MG63 (cell line): ENCODE results near the gene SMAD3. TPM values are rescaled to one million over a fixed set of nuclear protein-coding genes. Genes with fewer than 3 reads are reported as not detected.
"Not testable (repeated sequence)": the region's sequence is repeated elsewhere in the genome, so short reads cannot be mapped to it uniquely, and the experiment has no call there.

Source experiments
- DNase-seq: peaks from one replicate; pipeline ENCODE4 v3.0.0-alpha.2; 2020
- H3K27me3 ChIP-seq: fragments of 250-450 bp; sonication (Bioruptor Pico); 2 replicates; pipeline ENCODE4 v1.5.1; 2020; ENCODE audit warnings: mild to moderate bottlenecking, moderate library complexity
- H3K36me3 ChIP-seq: fragments of 250-450 bp; sonication (Bioruptor Pico); 2 replicates; pipeline ENCODE4 v1.5.1; 2020; ENCODE audit warnings: mild to moderate bottlenecking, moderate library complexity
- H3K4me3 ChIP-seq: fragments of 250-450 bp; sonication (Bioruptor Pico); 2 replicates; pipeline ENCODE4 v1.5.1; 2020; ENCODE audit warnings: mild to moderate bottlenecking, moderate library complexity
- H3K9me3 ChIP-seq: fragments of 250-450 bp; sonication (Bioruptor Pico); 2 replicates; pipeline ENCODE4 v1.5.1; 2020; ENCODE audit warnings: mild to moderate bottlenecking, moderate library complexity
- total RNA-seq: library from RNA; depleted of rRNA; stranded (reverse); fragments of >200 nt; shearing (Covaris generic); gene quantifications from 2 replicates; pipeline ENCODE4 v1.2.3, GENCODE V29; 2014; ENCODE audit warnings: low replicate concordance

SMAD3 gene
- total RNA-seq, 1 experiment from 2014 or later, result 38.2 TPM

DNA sequence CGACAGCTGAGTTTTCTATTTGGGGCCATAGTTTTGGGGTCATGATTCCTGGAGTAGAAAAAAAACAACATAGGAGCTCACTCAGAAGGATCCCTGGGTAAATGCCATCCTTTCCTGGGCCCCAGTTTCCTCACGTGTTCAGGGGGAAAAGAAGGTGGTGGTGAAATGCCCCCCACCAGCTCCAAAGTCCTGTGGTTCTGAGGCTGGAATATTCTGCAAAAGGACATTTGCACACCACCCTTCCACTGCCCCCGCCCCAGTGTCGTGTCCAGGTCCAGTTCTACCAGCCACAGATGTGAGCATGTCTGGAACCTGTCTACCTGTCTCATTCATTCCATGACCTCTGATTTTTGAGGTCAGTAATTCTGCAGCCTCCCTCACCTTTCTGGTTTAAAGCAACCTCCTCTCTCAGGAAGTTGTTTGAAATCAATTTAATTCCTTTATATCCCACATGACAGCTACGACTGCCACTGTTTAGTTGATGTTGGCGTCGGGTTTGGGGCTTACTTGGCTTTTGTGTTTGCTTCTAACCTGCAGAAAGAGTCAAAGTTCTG is 82.1 kb downstream of the SMAD3 start:
- no peaks in the 10 kb centered on the region for H3K9me3 ChIP-seq
- no peak for DNase-seq
- H3K36me3 ChIP-seq, result peaks cover 39% of the 10 kb centered on the region
- H3K27me3 ChIP-seq, result no peaks in the 10 kb centered on the region
- H3K4me3 ChIP-seq, result no peak overlapping the region

DNA sequence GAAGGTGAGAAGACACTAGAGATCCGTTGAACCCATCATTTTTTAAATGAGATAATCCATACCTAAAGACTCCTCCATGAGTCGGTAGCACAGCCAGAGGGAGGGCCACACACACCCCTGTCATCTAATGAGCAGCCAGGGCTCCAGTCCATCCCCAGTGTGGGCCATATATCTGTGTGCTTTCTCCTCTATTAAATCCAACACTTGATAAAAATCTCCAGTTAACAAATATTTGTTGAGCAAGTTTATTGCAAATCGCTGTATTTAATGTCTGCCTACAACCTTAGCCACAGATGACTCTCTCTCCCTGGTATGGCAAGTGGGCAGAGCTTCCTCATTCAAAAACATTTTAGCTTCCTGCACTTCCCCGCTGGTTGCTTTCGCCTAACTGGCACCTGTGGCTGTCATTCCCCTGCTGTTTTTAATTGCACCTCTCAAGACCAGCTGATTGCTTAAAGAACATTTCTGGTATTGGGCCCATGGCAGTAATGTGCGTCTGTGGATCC is 82.8 kb downstream of the SMAD3 start:
- H3K27me3 ChIP-seq, result no peaks in the 10 kb centered on the region
- H3K4me3 ChIP-seq, result no peak overlapping the region
- DNase-seq, result peak; percentile 59
- no peaks in the 10 kb centered on the region for H3K9me3 ChIP-seq
- peaks cover 45% of the 10 kb centered on the region for H3K36me3 ChIP-seq

DNA sequence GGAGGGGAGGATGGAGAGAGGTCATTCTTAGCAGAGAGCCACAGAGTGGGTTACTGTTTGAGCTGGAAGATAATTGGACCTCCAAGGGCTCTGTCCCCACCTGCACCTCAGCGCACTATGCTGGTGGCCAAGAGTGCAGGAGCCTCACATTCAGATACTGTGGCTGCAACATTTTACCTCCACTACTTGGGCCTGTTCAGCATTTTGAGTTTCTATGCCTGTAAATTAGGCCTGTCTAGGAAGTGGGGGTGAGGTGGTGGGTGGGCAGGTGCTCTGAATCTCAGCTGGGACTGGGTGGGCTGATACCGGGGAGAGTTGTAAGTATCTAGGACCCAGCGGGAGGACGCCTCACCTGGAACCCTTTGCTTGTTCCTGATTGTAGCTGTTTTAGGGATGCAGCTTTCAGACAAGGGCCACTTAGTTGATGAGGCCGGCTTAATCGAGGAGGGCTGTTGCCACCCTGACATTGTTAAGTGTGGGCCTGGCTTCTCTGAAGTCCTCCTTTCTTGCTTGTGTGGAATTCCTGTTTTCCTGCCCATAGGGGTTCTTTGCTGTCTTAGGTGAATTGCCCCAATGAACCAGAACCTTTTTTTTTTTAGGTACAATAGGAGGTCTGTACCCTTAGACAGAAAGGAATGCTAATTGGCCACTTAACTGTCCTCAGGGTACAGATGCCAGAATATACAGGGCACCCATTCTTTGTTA is 83.8 kb downstream of the SMAD3 start:
- no peak for DNase-seq
- H3K36me3 ChIP-seq, result peaks cover 53% of the 10 kb centered on the region
- H3K27me3 ChIP-seq, result no peaks in the 10 kb centered on the region
- H3K9me3 ChIP-seq, result no peaks in the 10 kb centered on the region
- no peak overlapping the region for H3K4me3 ChIP-seq

DNA sequence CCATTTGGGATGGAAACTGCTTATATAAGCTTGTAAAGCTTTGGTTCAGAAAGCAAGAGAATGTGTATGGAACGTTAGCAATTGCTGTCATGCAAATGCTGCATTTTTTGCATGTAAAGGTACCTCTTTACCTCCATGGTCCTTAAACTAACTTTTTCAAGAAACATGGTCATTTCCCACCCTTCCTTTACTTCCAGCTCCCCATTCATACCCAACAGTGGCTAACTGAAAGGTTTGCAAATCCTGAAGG is 84.3 kb downstream of the SMAD3 start:
- Histone ChIP-seq H3K4me3 (peak overlapping the region; percentile 9), H3K9me3 (no peaks in the 10 kb centered on the region), H3K27me3 (no peaks in the 10 kb centered on the region), H3K36me3 (peaks cover 58% of the 10 kb centered on the region)
- no peak for DNase-seq

DNA sequence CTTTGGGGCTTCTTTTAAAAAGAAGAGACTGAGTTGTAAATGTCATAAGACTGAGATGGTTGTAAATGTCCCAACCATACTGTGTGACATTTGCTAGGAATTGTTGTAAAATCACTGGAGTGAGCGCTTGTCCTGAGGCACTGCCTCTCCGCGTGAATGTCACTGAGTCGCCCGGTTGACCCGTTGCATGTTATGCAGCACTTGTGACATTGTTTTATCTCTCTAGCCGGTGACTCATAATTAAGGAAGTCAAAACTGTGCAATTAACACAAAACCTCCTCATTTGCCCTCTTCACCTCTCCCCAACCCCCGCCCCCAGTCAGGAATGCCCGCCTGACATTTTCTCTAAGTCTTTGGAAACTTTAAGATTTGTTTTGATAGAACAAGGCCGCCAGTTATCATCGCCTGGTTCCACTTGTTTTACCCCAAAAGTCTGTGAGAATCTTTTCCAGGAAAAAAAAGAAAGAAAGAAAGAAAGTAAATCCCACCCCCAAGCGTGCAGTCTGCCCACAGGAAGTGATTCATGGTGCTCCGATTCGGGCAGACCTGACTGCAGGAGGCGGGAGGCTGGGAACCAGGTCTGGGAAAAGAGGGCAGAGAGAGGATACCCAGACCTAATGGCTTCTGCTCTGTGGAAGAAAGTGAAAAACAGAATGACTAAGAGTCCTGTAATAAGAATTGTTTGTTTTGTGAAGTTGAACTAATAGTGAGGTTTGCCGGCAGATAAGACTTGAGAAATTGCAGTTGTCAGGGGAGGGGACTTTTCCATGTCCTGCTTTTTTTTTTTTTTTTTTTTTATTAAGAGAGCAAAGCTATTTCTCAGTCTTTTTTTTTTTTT is 84.8 kb downstream of the SMAD3 start:
- peak; percentile 98 for DNase-seq
- peak overlapping the region; percentile 9 for H3K4me3 ChIP-seq
- no peaks in the 10 kb centered on the region for H3K27me3 ChIP-seq
- peaks cover 60% of the 10 kb centered on the region for H3K36me3 ChIP-seq
- no peaks in the 10 kb centered on the region for H3K9me3 ChIP-seq

DNA sequence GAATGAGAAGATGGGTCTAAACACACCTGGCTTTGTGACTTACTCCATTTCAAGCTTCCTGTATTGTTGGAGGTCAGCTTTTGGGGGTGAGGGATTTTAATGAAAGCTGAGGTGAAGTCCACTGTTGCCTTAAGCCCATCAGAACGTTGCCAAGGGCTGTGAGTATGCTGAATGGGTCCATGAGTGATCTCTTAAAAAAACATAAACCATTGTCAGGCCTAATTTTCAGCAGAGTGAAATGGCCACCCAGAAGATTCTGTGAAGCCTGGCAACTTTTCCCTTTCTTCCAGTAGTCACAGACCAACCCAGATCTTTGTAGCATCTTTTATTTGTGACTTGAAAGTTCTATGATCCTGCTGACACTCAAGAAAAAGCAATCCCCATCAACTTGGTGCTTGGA is 87.0 kb downstream of the SMAD3 start:
- no peak for DNase-seq
- Histone ChIP-seq H3K9me3 (no peaks in the 10 kb centered on the region; the same call in 1 of the 2 replicates), H3K27me3 (no peaks in the 10 kb centered on the region), H3K4me3 (no peak overlapping the region), H3K36me3 (peaks cover 70% of the 10 kb centered on the region)

DNA sequence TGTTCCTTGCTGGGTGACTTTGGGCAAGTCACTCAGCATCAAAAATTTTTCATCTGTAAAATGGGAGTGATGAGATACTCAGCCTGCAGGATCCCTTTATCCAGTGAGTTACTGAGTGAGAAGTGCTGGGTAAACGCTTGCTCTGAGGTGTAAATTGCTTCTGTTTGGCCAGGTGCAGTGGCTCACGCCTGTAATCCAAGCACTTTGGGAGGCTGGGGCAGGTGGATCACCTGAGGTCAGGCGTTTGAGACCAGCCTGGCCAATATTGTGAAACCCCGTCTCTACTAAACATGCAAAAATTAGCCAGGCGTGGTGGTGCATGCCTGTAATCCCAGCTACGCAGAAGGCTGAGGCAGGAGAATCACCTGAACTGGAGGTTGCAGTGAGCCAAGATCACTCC is 87.6 kb downstream of the SMAD3 start:
- not testable (repeated sequence) for H3K9me3 ChIP-seq, H3K27me3 ChIP-seq
- H3K36me3 ChIP-seq, result peaks cover 70% of the 10 kb centered on the region

DNA sequence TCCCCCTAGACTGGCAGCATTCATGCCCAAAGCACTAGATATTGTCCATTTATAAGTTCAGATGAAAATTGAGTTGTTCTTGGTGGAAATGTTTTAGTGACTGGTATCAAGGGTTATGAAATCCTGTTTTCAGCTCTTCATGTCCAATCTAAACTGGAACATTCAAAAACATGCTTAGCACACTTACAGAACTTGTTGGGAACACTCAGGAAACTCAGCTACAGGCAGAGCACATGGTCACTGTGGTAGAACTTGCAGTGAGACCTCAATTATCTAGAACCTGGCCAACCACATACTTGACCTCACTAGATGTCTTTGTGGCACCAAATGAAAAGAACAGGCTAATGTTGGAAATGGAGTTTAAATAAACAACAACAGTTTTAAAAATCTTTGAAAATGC is 88.8 kb downstream of the SMAD3 start:
- H3K36me3 ChIP-seq, result peaks cover 69% of the 10 kb centered on the region
- no peak for DNase-seq
- no peak overlapping the region for H3K4me3 ChIP-seq
- H3K9me3 ChIP-seq, result no peaks in the 10 kb centered on the region; the same call in 1 of the 2 replicates
- no peaks in the 10 kb centered on the region for H3K27me3 ChIP-seq

More for the DNA sequence above, 87.6 kb downstream of the SMAD3 start:
- not testable (repeated sequence) for H3K4me3 ChIP-seq, DNase-seq

DNA sequence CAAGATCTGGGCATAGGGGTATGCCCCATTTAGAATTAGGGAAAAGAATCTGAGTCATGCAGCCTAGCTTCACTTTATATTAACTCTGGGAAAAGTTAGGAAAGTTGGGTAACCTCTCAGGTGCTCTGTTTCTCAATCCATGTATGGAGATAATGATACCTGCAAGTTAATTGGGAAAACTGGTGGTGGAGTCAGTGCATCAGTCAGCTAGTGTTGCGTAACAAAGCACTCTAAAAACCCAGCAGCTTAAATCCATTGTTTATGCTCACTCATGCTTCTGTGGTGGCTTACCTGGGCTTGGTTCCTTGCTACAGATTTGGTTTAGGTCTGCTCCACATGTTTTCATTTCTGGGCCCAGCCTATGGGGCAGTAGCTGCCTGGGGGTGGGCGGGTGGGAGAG is 91.0 kb downstream of the SMAD3 start:
- Histone ChIP-seq H3K27me3 (no peaks in the 10 kb centered on the region), H3K36me3 (peaks cover 82% of the 10 kb centered on the region), H3K9me3 (no peaks in the 10 kb centered on the region; the same call in 1 of the 2 replicates), H3K4me3 (no peak overlapping the region)
- DNase-seq, result no peak

DNA sequence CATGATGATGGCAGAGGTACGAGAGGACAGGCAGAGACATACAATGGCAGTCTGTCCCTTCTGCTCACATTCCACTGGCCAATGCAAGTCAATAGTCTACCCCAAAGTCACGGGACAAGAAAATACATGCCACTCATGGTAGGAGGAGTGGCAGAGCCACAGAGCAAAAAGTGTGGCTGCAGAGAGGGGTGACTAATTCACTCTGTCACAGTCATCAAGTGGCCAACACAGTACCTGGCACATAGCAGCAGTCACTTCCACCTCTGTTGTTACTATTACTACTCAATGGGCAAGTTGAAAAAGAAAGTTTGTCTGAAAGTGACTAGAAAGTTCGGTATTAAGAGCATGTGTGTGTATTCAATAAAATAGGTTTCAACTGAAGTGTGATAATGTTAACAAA is 91.4 kb downstream of the SMAD3 start:
- H3K36me3 ChIP-seq, result peaks cover 86% of the 10 kb centered on the region
- H3K4me3 ChIP-seq, result no peak overlapping the region
- DNase-seq, result no peak
- no peaks in the 10 kb centered on the region; the same call in 1 of the 2 replicates for H3K9me3 ChIP-seq
- no peaks in the 10 kb centered on the region for H3K27me3 ChIP-seq

DNA sequence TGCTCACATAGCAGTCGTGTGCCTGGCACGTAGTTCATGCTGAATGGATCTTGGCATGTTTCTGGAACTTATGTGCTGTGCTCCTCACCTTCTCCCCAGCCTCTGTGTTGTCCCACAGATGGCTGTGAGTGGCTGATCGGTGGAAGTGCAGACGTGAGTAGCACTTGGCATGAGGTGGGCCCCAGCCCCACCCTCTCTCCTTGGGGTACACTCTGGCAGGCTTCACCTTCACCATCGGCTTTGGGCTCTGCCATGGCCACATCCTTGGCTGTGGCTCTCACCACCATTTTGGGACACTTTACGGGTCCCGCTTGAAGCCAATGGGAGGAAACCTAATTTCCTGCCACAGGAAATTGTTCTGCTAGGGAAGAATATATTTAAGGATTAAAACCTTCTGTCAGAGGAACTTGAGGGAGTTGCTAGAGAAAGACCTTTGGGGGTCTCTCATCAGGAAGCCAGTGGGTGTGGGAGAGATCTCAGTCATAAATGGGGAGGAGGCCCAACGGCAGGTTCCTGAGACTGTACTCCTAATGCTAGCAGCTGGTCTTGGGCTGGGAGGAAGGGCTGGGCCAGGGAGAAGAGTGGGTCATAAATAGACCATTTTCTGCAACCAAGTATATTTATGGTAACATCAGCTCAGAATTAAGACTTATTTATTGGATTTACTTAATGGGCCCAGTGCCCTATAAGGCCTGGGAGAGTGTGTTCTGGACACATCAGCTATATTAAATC is 92.3 kb downstream of the SMAD3 start:
- H3K9me3 ChIP-seq, result no peaks in the 10 kb centered on the region; the same call in 1 of the 2 replicates
- peaks cover 86% of the 10 kb centered on the region for H3K36me3 ChIP-seq
- DNase-seq, result no peak

DNA sequence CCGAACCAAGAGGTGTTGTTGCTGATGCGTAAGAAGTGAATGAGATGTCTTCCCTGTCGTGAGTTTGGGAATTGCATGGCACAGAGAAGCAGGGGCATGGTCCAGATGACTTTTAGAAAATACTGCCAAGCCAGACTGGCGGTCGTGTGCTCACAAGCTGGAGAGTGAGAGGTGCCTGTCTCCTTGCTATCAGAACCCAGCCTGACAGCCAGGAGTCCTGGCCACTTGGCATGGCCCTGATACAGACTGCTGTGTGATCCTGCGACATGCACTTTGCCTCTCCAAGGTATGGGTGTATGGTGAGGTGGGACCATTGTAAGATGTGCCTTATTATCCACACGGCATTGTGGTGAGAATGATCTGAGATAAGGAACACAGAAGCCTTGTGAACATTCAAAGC is 93.0 kb downstream of the SMAD3 start:
- no peak for DNase-seq
- H3K36me3 ChIP-seq, result peaks cover 88% of the 10 kb centered on the region
- no peaks in the 10 kb centered on the region; the same call in 1 of the 2 replicates for H3K9me3 ChIP-seq
- no peak overlapping the region for H3K4me3 ChIP-seq
- H3K27me3 ChIP-seq, result no peaks in the 10 kb centered on the region

More for the DNA sequence above, 92.3 kb downstream of the SMAD3 start:
- Histone ChIP-seq H3K27me3 (no peaks in the 10 kb centered on the region), H3K4me3 (no peak overlapping the region)

DNA sequence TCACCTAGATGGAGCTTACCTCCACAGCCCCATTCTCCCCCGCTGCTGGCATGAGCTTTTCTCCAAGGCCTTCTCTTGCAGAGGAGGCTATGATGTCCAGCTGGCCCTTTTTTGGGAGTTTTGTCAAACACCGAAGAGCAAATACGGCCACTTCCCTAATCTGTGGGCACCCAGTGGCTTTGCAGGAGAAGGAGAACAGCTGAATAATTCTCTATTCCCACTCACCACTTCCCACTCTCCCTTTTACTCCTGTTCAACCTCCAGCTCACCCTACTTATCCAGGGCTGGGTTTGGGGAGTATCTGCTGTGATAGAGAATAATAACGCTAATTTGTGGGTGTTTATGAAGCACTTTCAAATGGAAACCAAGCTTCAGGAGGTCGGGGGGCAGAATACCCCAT is 96.0 kb downstream of the SMAD3 start:
- Histone ChIP-seq H3K9me3 (no peaks in the 10 kb centered on the region; the same call in 1 of the 2 replicates), H3K27me3 (no peaks in the 10 kb centered on the region), H3K4me3 (no peak overlapping the region), H3K36me3 (peaks cover 85% of the 10 kb centered on the region)
- no peak for DNase-seq

DNA sequence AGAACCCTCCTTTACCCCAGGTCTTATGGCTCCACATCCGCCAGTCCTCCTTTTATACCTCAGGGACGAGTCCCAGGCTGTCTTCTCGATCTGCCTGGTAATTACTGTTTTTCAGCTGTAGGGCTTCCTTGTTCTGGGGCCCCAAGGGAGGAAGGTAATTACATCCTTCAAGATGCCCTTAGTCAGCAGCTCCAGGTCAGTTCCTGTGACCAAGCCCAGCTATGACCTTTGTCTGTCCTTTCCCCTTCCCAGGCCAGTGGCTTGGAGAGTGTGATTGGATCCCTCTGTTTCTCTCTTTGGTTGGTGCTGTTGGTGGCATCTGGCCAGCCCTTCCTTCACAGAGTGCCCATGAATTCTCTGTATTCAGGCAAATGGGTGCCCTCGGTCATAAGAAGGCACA is 96.5 kb downstream of the SMAD3 start:
- Histone ChIP-seq H3K4me3 (no peak overlapping the region), H3K27me3 (no peaks in the 10 kb centered on the region), H3K36me3 (peaks cover 87% of the 10 kb centered on the region), H3K9me3 (no peaks in the 10 kb centered on the region)
- no peak for DNase-seq

DNA sequence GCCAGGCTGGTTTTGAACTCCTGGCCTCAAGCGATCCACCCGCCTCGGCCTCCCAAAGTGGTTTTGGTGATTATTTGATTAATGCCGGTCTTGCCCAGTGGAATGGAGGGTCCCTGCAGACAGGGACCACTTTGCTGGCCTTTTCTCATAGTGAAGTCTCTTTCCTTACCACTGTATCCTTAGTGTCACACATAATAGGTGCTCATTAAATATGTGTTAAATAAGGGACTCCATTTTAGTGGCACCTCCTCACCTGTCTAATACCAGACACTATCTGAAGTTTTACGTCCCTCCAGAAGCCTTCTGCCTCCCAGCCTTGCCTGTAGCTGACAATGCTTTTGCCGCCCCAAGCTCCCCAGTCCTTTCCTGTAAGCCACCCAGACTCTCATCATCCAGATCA is 97.8 kb downstream of the SMAD3 start:
- no peak for DNase-seq
- Histone ChIP-seq H3K4me3 (no peak overlapping the region), H3K9me3 (no peaks in the 10 kb centered on the region), H3K36me3 (peaks cover 87% of the 10 kb centered on the region), H3K27me3 (no peaks in the 10 kb centered on the region)

DNA sequence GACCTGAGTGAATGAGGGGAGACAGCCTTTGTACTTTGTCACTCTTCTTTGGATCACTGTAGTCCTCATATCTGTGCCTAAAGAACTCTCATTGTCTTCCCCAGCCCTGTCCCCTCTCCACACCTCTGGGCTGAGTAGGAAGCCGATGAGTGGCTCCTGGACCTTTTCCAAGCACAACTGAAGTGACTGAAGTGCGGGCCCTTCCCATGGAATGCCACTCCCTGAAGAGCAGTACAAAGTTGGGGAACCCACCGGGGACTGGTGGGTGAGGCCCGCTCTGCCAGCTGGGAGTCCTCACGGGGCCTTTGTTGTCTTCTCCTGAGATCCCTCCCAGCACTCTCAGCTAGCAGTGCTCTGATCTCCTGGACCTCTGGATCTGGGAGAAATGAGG is 99.0 kb downstream of the SMAD3 start:
- Histone ChIP-seq H3K4me3 (no peak overlapping the region), H3K27me3 (no peaks in the 10 kb centered on the region), H3K36me3 (peaks cover 91% of the 10 kb centered on the region), H3K9me3 (no peaks in the 10 kb centered on the region)
- no peak for DNase-seq

DNA sequence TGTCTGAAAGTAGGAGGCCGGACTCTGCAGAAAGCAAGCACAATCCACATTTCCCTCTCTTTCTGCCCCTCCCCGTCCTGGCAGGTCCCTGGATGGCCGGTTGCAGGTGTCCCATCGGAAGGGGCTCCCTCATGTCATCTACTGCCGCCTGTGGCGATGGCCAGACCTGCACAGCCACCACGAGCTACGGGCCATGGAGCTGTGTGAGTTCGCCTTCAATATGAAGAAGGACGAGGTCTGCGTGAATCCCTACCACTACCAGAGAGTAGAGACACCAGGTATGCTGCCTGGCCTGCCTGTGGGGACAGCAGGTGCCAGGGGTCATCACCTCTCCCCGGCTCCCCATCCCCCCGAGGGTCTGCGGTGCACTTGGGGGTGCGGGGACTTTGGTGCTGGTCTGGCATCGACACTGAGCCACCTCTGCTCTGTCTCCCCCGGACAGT is 99.4 kb downstream of the SMAD3 start:
- no peaks in the 10 kb centered on the region for H3K9me3 ChIP-seq
- no peak for DNase-seq
- H3K36me3 ChIP-seq, result peaks cover 93% of the 10 kb centered on the region
- H3K4me3 ChIP-seq, result no peak overlapping the region
- no peaks in the 10 kb centered on the region for H3K27me3 ChIP-seq
